Gastroesophageal sphincter (tissue), 3 donors: ENCODE measurements around the gene TMTC2.

Experiments
- CTCF ChIP-seq, 4 experiments: fragments of 200-600 bp in 2 of 4; fragments of 450-650 bp in 2 of 4; sonication (generic) in 1 of 4; IDR thresholded peaks; one replicate each; pipeline ENCODE4 v1.5.1; 2017 to 2019; ENCODE audit warnings: antibody characterized with exemption in 4 of 4, mild to moderate bottlenecking in 2 of 4, moderate library complexity in 2 of 4
- POLR2A ChIP-seq, 2 donors: fragments of 450-650 bp; IDR thresholded peaks; one replicate each; pipeline ENCODE4 v1.6.1; 2017; ENCODE audit warnings: antibody characterized with exemption in 2 of 2, mild to moderate bottlenecking in 2 of 2, moderate library complexity in 1 of 2

GRCh38 chr12:82870771-82871377 lies 184.2 kb downstream of the TMTC2 start:
- TF ChIP-seq CTCF (IDR thresholded peaks at IDR 0.05), result no peak
- no peak for TF ChIP-seq POLR2A (IDR thresholded peaks at IDR 0.05)
